Caco-2 (cell line): ENCODE results near the gene DYRK1A. TPM values are rescaled to one million over a fixed set of nuclear protein-coding genes. Genes with fewer than 3 reads are reported as not detected.

Experiments
- BruUV-seq: library from RNA; stranded (reverse); fragments of 400-500 nt; replicated peaks from 2 replicates; lab custom pipeline; 2021; lab: Mats Ljungman, UMichigan
- CTCF ChIA-PET: fragments of 300-600 bp; sonication (Branson Sonifier 250); formaldehyde crosslinking; loops from one replicate; lab custom pipeline; 2022; ENCODE audit warnings: antibody characterized with exemption; lab: Charles Lee
- POLR2A ChIA-PET: fragments of 300-600 bp; sonication (Branson Sonifier 250); formaldehyde crosslinking; loops from one replicate; lab custom pipeline; 2022; ENCODE audit warnings: antibody characterized with exemption; lab: Charles Lee
- DNase-seq, 2 experiments: peaks; one replicate each; pipeline versions ENCODE4 v3.0.0 to v3.0.0-alpha.2; 2020 to 2022
- H3K27me3 ChIP-seq: replicated peaks from 2 replicates; pipeline ENCODE4 v1.6.0; 2011; ENCODE audit warnings: low read length; ENCODE audit not compliant: control insufficient read depth, insufficient read depth
- H3K36me3 ChIP-seq: 2 replicates; pipeline ENCODE4 v1.5.1; 2011; ENCODE audit warnings: low read length; ENCODE audit not compliant: control insufficient read depth, insufficient read depth
- H3K4me1 ChIP-seq: fragments of 250-450 bp; sonication (Bioruptor Pico); 2 replicates; pipeline ENCODE4 v1.5.1; 2020; ENCODE audit warnings: mild to moderate bottlenecking
- H3K4me3 ChIP-seq: 2 replicates; pipeline ENCODE4 v1.5.1; 2011; ENCODE audit warnings: low read depth, mild to moderate bottlenecking, control low read depth, low read length
- H3K9me3 ChIP-seq: fragments of 250-450 bp; sonication (Bioruptor Pico); 2 replicates; pipeline ENCODE4 v1.5.1; 2020; ENCODE audit warnings: mild to moderate bottlenecking, moderate library complexity
- H3K27ac Mint-ChIP-seq: one replicate; pipeline ENCODE4 v1.8.0; 2022; ENCODE audit warnings: mixed read lengths; ENCODE audit not compliant: unreplicated experiment
- H3K27me3 Mint-ChIP-seq: one replicate; pipeline ENCODE4 v1.8.0; 2022; ENCODE audit warnings: mixed read lengths; ENCODE audit not compliant: insufficient read depth, unreplicated experiment
- H3K36me3 Mint-ChIP-seq: one replicate; pipeline ENCODE4 v1.8.0; 2022; ENCODE audit warnings: mild to moderate bottlenecking, mixed read lengths; ENCODE audit not compliant: insufficient read depth, unreplicated experiment
- H3K4me1 Mint-ChIP-seq: one replicate; pipeline ENCODE4 v1.8.0; 2022; ENCODE audit warnings: low read depth, mixed read lengths; ENCODE audit not compliant: unreplicated experiment
- H3K4me3 Mint-ChIP-seq: one replicate; pipeline ENCODE4 v1.8.0; 2022; ENCODE audit warnings: mild to moderate bottlenecking, moderate library complexity, mixed read lengths; ENCODE audit not compliant: unreplicated experiment
- H3K9me3 Mint-ChIP-seq: one replicate; pipeline ENCODE4 v1.8.0; 2022; ENCODE audit warnings: mixed read lengths; ENCODE audit not compliant: unreplicated experiment
- intact Hi-C: fragments of 100-400 bp; cut with micrococcal nuclease; formaldehyde crosslinking; loops from one replicate; pipeline ENCODE4 v1.10.0; 2022; ENCODE audit not compliant: unreplicated experiment
- total RNA-seq: library from RNA; stranded (reverse); gene quantifications from 2 replicates; pipeline ENCODE4 v1.2.3, GENCODE V29; 2022
- TF ChIP-seq, protein P1 (sequence below), 2 experiments: fragments of 200-600 bp in 1 of 2; IDR thresholded peaks; 1 replicate in 1 of 2; 2 replicates in 1 of 2; pipeline versions ENCODE4 v1.5.1 to v1.8.0; 2011 to 2022; ENCODE audit warnings: antibody characterized with exemption in 1 of 2, control low read depth in 1 of 2, inconsistent platforms in 1 of 2, low read depth in 1 of 2, low read length in 1 of 2, mild to moderate bottlenecking in 1 of 2, moderate library complexity in 1 of 2; ENCODE audit not compliant: insufficient read depth in 1 of 2, severe bottlenecking in 1 of 2, unreplicated experiment in 1 of 2

The DYRK1A gene
- total RNA-seq, 1 experiment from 2014 or later = 50.9 TPM

DNA sequence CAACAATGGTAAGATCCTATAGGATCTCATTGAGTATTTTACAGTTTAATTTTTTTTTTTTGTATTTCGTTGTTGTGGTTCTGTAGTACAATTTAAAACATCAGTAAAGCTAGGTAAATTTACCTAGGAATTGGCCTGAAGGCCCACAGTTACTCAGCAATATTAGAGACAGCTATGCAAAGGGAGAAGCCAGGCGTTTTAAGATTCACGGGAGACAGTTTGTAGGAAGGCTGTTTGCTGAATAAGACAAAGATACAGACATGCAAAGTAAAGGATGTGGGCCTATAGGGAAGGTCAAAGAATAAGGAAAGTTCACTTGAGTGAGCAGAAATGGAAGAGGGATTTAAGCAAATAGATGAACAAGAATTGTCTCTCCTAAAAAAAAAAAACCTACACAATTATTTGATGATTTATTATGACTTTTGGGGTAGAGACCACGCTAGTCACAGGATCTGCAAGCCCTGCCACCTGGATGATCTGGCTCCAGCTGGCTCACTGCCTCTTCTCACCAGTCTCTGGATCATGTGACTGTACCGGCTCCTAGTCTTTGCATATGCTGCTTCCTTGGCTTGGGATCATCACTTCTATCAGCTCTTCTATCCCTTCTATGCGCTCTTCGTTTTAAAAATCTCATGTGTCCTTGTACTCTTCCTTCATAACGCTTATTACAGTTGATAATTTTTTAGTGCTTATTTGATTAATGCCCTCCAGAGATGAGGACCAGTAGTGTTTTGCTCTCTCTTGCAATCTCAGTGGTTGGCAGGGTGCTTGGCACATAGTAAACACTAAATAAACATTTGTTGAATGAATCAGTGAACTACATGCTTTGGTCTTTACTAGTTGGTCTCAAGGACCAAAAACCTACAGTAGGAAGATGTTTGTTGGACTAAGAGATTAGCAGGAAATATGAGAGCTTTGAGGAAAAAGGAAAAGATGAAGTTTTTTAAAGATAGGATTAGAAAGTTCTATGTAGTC is 14.1 kb downstream of the DYRK1A start:
- H3K9me3 Mint-ChIP-seq = no peaks in the 10 kb centered on the region
- no peaks in the 10 kb centered on the region for H3K27me3 ChIP-seq
- DNase-seq = no peak
- H3K36me3 ChIP-seq = no peaks in the 10 kb centered on the region
- peaks cover 51% of the 10 kb centered on the region for H3K4me1 Mint-ChIP-seq
- no peak overlapping the region for H3K4me3 Mint-ChIP-seq
- POLR2A ChIA-PET = no interaction called here
- H3K27ac Mint-ChIP-seq = no peak overlapping the region
- intact Hi-C loops = no loop called here
- H3K27me3 Mint-ChIP-seq = no peaks in the 10 kb centered on the region
- H3K4me3 ChIP-seq = no peak overlapping the region
- TF ChIP-seq, protein P1, sequence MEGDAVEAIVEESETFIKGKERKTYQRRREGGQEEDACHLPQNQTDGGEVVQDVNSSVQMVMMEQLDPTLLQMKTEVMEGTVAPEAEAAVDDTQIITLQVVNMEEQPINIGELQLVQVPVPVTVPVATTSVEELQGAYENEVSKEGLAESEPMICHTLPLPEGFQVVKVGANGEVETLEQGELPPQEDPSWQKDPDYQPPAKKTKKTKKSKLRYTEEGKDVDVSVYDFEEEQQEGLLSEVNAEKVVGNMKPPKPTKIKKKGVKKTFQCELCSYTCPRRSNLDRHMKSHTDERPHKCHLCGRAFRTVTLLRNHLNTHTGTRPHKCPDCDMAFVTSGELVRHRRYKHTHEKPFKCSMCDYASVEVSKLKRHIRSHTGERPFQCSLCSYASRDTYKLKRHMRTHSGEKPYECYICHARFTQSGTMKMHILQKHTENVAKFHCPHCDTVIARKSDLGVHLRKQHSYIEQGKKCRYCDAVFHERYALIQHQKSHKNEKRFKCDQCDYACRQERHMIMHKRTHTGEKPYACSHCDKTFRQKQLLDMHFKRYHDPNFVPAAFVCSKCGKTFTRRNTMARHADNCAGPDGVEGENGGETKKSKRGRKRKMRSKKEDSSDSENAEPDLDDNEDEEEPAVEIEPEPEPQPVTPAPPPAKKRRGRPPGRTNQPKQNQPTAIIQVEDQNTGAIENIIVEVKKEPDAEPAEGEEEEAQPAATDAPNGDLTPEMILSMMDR (IDR thresholded peaks at IDR 0.05; ENCODE audit: insufficient read depth in 1 of 2, low read depth in 1 of 2, low read length in 1 of 2, severe bottlenecking in 1 of 2, unreplicated experiment in 1 of 2) = no peak
- BruUV-seq = no TSS peak
- no peaks in the 10 kb centered on the region for H3K9me3 ChIP-seq
- peaks cover 4% of the 10 kb centered on the region for H3K36me3 Mint-ChIP-seq
- CTCF ChIA-PET = no interaction called here
- H3K4me1 ChIP-seq = peaks cover 9% of the 10 kb centered on the region; the same call in 1 of the 2 replicates

DNA sequence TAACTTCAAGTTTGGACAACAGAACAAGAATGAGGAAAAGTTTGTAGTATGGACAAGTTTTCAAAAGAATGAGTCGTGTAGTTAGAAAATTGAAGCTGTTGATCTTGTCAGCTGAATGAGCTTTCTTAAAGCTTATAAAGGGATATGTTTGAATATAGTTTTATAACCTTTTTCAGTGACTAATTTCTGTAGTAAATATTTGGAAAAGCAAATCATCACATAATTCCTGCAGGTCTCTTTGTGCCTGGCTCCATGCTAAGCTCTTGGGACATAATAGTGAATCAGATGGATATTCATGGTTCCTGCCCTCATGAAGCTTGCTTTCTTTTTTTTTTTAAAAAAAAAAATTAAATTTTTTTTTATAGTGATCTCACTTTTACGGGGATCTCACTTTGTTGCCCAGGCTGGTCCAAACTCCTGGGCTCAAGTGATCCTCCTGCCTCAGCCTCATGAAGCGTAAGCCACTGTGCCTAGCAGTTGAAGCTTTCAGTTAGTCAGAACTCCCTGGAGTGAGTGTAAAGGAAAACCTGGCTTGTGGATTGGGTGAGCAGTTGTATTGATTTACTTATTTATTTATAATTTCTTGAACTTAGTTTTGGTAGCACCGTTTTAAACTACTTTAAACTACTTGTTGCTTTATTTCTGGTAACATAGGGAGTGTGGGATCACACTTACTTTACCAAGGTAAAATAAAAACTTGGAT is 15.5 kb downstream of the DYRK1A start:
- no peaks in the 10 kb centered on the region for H3K27me3 ChIP-seq
- H3K36me3 ChIP-seq = no peaks in the 10 kb centered on the region
- H3K9me3 ChIP-seq = no peaks in the 10 kb centered on the region
- no TSS peak for BruUV-seq
- no peaks in the 10 kb centered on the region for H3K27me3 Mint-ChIP-seq
- CTCF ChIA-PET = no interaction called here
- no peak overlapping the region for H3K27ac Mint-ChIP-seq
- peaks cover 46% of the 10 kb centered on the region for H3K4me1 Mint-ChIP-seq
- no peak overlapping the region for H3K4me3 Mint-ChIP-seq
- no peaks in the 10 kb centered on the region for H3K9me3 Mint-ChIP-seq
- TF ChIP-seq, protein P1 (IDR thresholded peaks at IDR 0.05; ENCODE audit: insufficient read depth in 1 of 2, low read depth in 1 of 2, low read length in 1 of 2, severe bottlenecking in 1 of 2, unreplicated experiment in 1 of 2) = no peak
- intact Hi-C loops = no loop called here
- peaks cover 9% of the 10 kb centered on the region; the same call in 1 of the 2 replicates for H3K4me1 ChIP-seq
- POLR2A ChIA-PET = interaction anchor here (0.6 kb wide), 1 partner anchor 12 kb away, joined by 6 read pairs; no protein-coding TSS in a partner anchor
- H3K36me3 Mint-ChIP-seq = peaks cover 6% of the 10 kb centered on the region
- no peak overlapping the region for H3K4me3 ChIP-seq
- no peak for DNase-seq

GRCh38 chr21:37383086-37383485 is 16.5 kb downstream of the DYRK1A start:
- ChIA-PET POLR2A (no interaction called here), CTCF (interaction anchor here (0.8 kb wide), 1 partner anchor 163 kb away, joined by 3 read pairs; no protein-coding TSS in a partner anchor)
- intact Hi-C loops = no loop called here
- BruUV-seq = no TSS peak
- peaks cover 46% of the 10 kb centered on the region for H3K4me1 Mint-ChIP-seq
- no peak for DNase-seq
- H3K27ac Mint-ChIP-seq = no peak overlapping the region
- no peaks in the 10 kb centered on the region for H3K27me3 ChIP-seq
- H3K4me1 ChIP-seq = peaks cover 9% of the 10 kb centered on the region; the same call in 1 of the 2 replicates
- no peaks in the 10 kb centered on the region for H3K27me3 Mint-ChIP-seq
- no peak overlapping the region for H3K4me3 ChIP-seq
- no peaks in the 10 kb centered on the region for H3K9me3 Mint-ChIP-seq
- peaks cover 6% of the 10 kb centered on the region for H3K36me3 Mint-ChIP-seq
- no peaks in the 10 kb centered on the region for H3K9me3 ChIP-seq
- TF ChIP-seq, protein P1 (IDR thresholded peaks at IDR 0.05; ENCODE audit: insufficient read depth in 1 of 2, low read depth in 1 of 2, low read length in 1 of 2, severe bottlenecking in 1 of 2, unreplicated experiment in 1 of 2) = no peak
- no peaks in the 10 kb centered on the region for H3K36me3 ChIP-seq
- no peak overlapping the region for H3K4me3 Mint-ChIP-seq
